KMS-11 (cell line): ENCODE results near the gene GALK1.
"Not testable (repeated sequence)": the region's sequence is repeated elsewhere in the genome, so short reads cannot be mapped to it uniquely, and the experiment has no call there.

Experiments
- H2AFZ ChIP-seq: fragments of 200-600 bp; sonication (generic); 2 replicates; pipeline ENCODE4 v1.6.1; 2016; ENCODE audit warnings: antibody characterized with exemption, mixed run types, low read depth
- H3K27ac ChIP-seq: fragments of 200-600 bp; sonication (generic); 2 replicates; pipeline ENCODE4 v1.6.1; 2016; ENCODE audit warnings: mild to moderate bottlenecking, mixed run types
- H3K27me3 ChIP-seq: fragments of 200-600 bp; sonication (generic); 2 replicates; pipeline ENCODE4 v1.6.1; 2017; ENCODE audit warnings: mild to moderate bottlenecking, low read depth, mixed run types, moderate library complexity; ENCODE audit not compliant: insufficient read depth
- H3K36me3 ChIP-seq: fragments of 200-600 bp; sonication (generic); 2 replicates; pipeline ENCODE4 v1.6.1; 2017; ENCODE audit warnings: mild to moderate bottlenecking, mixed run types; ENCODE audit not compliant: insufficient read depth
- H3K4me1 ChIP-seq: fragments of 200-600 bp; sonication (generic); 2 replicates; pipeline ENCODE4 v1.6.1; 2016; ENCODE audit warnings: mild to moderate bottlenecking, low read depth, mixed run types; ENCODE audit not compliant: poor library complexity, severe bottlenecking
- H3K4me2 ChIP-seq: fragments of 200-600 bp; sonication (generic); 2 replicates; pipeline ENCODE4 v1.7.0; 2016; ENCODE audit warnings: mild to moderate bottlenecking, mixed run types
- H3K4me3 ChIP-seq: fragments of 200-600 bp; sonication (generic); IDR thresholded peaks from 2 replicates; pipeline ENCODE4 v1.6.1; 2017; ENCODE audit warnings: low read depth, low read length, mixed read lengths; ENCODE audit not compliant: insufficient read depth
- H3K79me2 ChIP-seq: fragments of 200-600 bp; sonication (generic); 2 replicates; pipeline ENCODE4 v1.6.1; 2016; ENCODE audit warnings: low read depth, mixed run types; ENCODE audit not compliant: insufficient read depth
- H3K9ac ChIP-seq: fragments of 200-600 bp; sonication (generic); 2 replicates; pipeline ENCODE4 v1.6.1; 2016; ENCODE audit warnings: mild to moderate bottlenecking, mixed run types
- H4K20me1 ChIP-seq: fragments of 200-600 bp; sonication (generic); 2 replicates; pipeline ENCODE4 v1.6.1; 2016; ENCODE audit warnings: mild to moderate bottlenecking, mixed run types; ENCODE audit not compliant: insufficient read depth
- TF ChIP-seq, protein P1 (sequence below): fragments of 200-600 bp; sonication (generic); conservative IDR thresholded peaks from 2 replicates; pipeline ENCODE4 v1.6.1; 2017; ENCODE audit warnings: low read depth, mild to moderate bottlenecking, antibody characterized with exemption, low read length, moderate library complexity, mixed read lengths

The GALK1 gene

GRCh38 chr17:75811174-75811573 lies 46.2 kb upstream of the GALK1 start:
- Histone ChIP-seq H3K36me3 (no peaks in the 10 kb centered on the region), H3K27ac (no peak overlapping the region), H4K20me1 (no peaks in the 10 kb centered on the region)

GRCh38 chr17:75810756-75811155 lies 45.8 kb upstream of the GALK1 start:
- not testable (repeated sequence) for H3K36me3 ChIP-seq, H3K79me2 ChIP-seq, H3K9ac ChIP-seq, H3K27me3 ChIP-seq, H3K4me1 ChIP-seq, H2AFZ ChIP-seq, H3K27ac ChIP-seq, H4K20me1 ChIP-seq, H3K4me3 ChIP-seq, H3K4me2 ChIP-seq

More at GRCh38 chr17:75811174-75811573, 46.2 kb upstream of the GALK1 start:
- Histone ChIP-seq H3K4me3 (no peak overlapping the region), H3K4me1 (no peaks in the 10 kb centered on the region), H2AFZ (no peak overlapping the region), H3K79me2 (no peaks in the 10 kb centered on the region), H3K9ac (no peak overlapping the region), H3K4me2 (no peak overlapping the region), H3K27me3 (no peaks in the 10 kb centered on the region)
- TF ChIP-seq, protein P1, sequence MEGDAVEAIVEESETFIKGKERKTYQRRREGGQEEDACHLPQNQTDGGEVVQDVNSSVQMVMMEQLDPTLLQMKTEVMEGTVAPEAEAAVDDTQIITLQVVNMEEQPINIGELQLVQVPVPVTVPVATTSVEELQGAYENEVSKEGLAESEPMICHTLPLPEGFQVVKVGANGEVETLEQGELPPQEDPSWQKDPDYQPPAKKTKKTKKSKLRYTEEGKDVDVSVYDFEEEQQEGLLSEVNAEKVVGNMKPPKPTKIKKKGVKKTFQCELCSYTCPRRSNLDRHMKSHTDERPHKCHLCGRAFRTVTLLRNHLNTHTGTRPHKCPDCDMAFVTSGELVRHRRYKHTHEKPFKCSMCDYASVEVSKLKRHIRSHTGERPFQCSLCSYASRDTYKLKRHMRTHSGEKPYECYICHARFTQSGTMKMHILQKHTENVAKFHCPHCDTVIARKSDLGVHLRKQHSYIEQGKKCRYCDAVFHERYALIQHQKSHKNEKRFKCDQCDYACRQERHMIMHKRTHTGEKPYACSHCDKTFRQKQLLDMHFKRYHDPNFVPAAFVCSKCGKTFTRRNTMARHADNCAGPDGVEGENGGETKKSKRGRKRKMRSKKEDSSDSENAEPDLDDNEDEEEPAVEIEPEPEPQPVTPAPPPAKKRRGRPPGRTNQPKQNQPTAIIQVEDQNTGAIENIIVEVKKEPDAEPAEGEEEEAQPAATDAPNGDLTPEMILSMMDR: no peak

DNA sequence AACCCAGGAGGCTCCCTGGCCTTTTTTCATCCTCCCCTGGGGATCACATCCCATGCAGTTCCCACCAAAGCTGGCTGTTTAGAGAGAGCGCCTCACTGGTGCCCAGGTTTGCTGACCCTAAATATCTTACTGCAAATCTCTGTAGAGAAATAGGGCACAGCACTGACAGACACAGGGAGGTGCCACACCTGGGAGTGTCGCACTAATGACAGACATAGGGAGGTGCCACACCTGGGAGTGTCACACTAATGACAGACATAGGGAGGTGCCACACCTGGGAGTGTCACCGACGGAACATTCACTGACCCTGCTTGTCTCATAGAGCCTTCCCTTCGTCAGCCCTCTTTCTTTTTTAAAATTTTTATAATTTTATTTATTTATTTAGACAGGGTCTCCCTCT lies 45.2 kb upstream of the GALK1 start:
- Histone ChIP-seq H3K4me2 (no peak overlapping the region), H3K27ac (no peak overlapping the region), H3K36me3 (no peaks in the 10 kb centered on the region), H4K20me1 (no peaks in the 10 kb centered on the region), H3K9ac (no peak overlapping the region), H3K79me2 (no peaks in the 10 kb centered on the region), H3K4me1 (no peaks in the 10 kb centered on the region), H3K27me3 (no peaks in the 10 kb centered on the region), H2AFZ (no peak overlapping the region), H3K4me3 (no peak overlapping the region)
- TF ChIP-seq, protein P1: no peak

- H3K4me3 ChIP-seq: no peak overlapping the region
- no peak overlapping the region for H3K9ac ChIP-seq
- no peak overlapping the region for H3K27ac ChIP-seq
- TF ChIP-seq, protein P1: no peak
- H3K4me1 ChIP-seq: no peaks in the 10 kb centered on the region
- H4K20me1 ChIP-seq: no peaks in the 10 kb centered on the region
- no peaks in the 10 kb centered on the region for H3K79me2 ChIP-seq
- no peaks in the 10 kb centered on the region for H3K27me3 ChIP-seq
- H3K4me2 ChIP-seq: no peak overlapping the region
- H2AFZ ChIP-seq: no peak overlapping the region
- no peaks in the 10 kb centered on the region for H3K36me3 ChIP-seq
These were observed 44.7 kb upstream of the GALK1 start for GRCh38 chr17:75809631-75810111.

GRCh38 chr17:75808905-75809621 lies 44.1 kb upstream of the GALK1 start:
- H3K4me3 ChIP-seq: no peak overlapping the region

More at GRCh38 chr17:75808905-75809621, 44.1 kb upstream of the GALK1 start:
- Histone ChIP-seq H3K4me1 (peaks cover 4% of the 10 kb centered on the region), H2AFZ (no peak overlapping the region), H3K36me3 (no peaks in the 10 kb centered on the region), H3K4me2 (no peak overlapping the region), H3K27ac (no peak overlapping the region), H3K27me3 (no peaks in the 10 kb centered on the region), H3K79me2 (no peaks in the 10 kb centered on the region; the same call in 1 of the 2 replicates), H4K20me1 (no peaks in the 10 kb centered on the region), H3K9ac (no peak overlapping the region)
- TF ChIP-seq, protein P1: no peak
